Glutamatergic neuron (in vitro differentiated cells): ENCODE data around the gene MZF1. TPM values are rescaled to one million over a fixed set of nuclear protein-coding genes. Genes with fewer than 3 reads are reported as not detected.

Experiments used
- DNase-seq: peaks from one replicate; pipeline ENCODE4 v3.0.0; 2022
- H3K27ac Mint-ChIP-seq: one replicate; pipeline ENCODE4 v1.8.0; 2020; ENCODE audit warnings: mild to moderate bottlenecking, mixed read lengths, inconsistent platforms; ENCODE audit not compliant: unreplicated experiment
- H3K27me3 Mint-ChIP-seq: one replicate; pipeline ENCODE4 v1.8.0; 2020; ENCODE audit warnings: mild to moderate bottlenecking, moderate library complexity, mixed read lengths, inconsistent platforms; ENCODE audit not compliant: unreplicated experiment
- H3K36me3 Mint-ChIP-seq: one replicate; pipeline ENCODE4 v1.8.0; 2020; ENCODE audit warnings: mild to moderate bottlenecking, mixed read lengths, inconsistent platforms; ENCODE audit not compliant: unreplicated experiment
- H3K4me1 Mint-ChIP-seq: one replicate; pipeline ENCODE4 v1.8.0; 2020; ENCODE audit warnings: mild to moderate bottlenecking, low read depth, mixed read lengths, inconsistent platforms; ENCODE audit not compliant: unreplicated experiment
- H3K4me3 Mint-ChIP-seq: one replicate; pipeline ENCODE4 v1.8.0; 2020; ENCODE audit warnings: mild to moderate bottlenecking, mixed read lengths, inconsistent platforms; ENCODE audit not compliant: unreplicated experiment
- H3K9me3 Mint-ChIP-seq: one replicate; pipeline ENCODE4 v1.8.0; 2020; ENCODE audit warnings: mild to moderate bottlenecking, moderate library complexity, mixed read lengths, inconsistent platforms; ENCODE audit not compliant: unreplicated experiment
- total RNA-seq: library from RNA; stranded (reverse); fragmentation: NEBNext Ultra II Directional; extraction: Animal tissue kit (Norgen Biotek cat#: 25700); gene quantifications from one replicate; pipeline ENCODE4 v1.2.1, GENCODE V29; 2021; ENCODE audit not compliant: unreplicated experiment
- TF ChIP-seq, protein P1 (sequence below): fragments of 200-600 bp; sonication (generic); IDR thresholded peaks from one replicate; pipeline ENCODE4 v1.5.0; 2021; ENCODE audit not compliant: partially characterized antibody, unreplicated experiment

The MZF1 gene
- total RNA-seq, 1 donor from 2014 or later = 27.3 TPM

DNA sequence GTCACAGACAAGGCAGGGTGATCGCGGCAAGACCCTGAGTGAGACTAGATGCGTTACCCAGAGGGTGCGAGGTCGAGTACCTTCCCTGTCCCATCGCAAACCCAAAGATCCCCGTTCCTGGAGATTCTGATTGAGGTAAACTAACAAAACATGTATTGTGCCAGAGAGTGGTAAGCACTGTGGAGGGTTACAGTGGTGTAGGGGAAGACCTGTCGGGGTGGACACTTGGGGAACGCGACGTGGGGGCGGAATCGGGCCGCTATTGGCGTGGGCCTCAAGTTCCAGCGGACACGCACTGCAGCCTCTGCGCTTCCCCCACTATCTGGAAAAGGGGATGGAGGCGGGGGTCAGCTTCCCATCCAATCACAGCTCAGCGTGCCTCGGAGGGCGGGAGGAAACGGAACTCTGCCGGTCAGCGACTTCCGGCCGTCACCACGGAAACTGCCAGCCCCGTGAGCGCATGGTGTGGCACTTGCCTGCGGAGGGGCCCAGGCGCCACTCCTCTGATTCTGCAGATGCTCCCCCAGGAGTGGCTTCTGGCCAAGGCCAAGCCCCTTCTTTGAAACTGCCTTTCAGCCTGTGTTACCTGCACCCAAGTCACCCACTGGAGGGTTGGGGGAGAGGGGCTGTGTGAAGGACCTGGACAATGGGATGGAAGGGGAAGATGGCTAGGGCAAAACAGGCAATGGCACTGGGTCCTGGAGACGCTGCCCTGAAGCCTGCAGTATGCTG lies 13.7 kb downstream of the MZF1 start:
- peak; percentile 90 for DNase-seq
- H3K36me3 Mint-ChIP-seq = no peaks in the 10 kb centered on the region
- H3K27me3 Mint-ChIP-seq = peaks cover 14% of the 10 kb centered on the region
- H3K9me3 Mint-ChIP-seq = peaks cover 19% of the 10 kb centered on the region
- H3K4me1 Mint-ChIP-seq = peaks cover 18% of the 10 kb centered on the region
- peak overlapping the region; percentile 95 for H3K4me3 Mint-ChIP-seq
- TF ChIP-seq, protein P1, sequence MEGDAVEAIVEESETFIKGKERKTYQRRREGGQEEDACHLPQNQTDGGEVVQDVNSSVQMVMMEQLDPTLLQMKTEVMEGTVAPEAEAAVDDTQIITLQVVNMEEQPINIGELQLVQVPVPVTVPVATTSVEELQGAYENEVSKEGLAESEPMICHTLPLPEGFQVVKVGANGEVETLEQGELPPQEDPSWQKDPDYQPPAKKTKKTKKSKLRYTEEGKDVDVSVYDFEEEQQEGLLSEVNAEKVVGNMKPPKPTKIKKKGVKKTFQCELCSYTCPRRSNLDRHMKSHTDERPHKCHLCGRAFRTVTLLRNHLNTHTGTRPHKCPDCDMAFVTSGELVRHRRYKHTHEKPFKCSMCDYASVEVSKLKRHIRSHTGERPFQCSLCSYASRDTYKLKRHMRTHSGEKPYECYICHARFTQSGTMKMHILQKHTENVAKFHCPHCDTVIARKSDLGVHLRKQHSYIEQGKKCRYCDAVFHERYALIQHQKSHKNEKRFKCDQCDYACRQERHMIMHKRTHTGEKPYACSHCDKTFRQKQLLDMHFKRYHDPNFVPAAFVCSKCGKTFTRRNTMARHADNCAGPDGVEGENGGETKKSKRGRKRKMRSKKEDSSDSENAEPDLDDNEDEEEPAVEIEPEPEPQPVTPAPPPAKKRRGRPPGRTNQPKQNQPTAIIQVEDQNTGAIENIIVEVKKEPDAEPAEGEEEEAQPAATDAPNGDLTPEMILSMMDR = no peak
- H3K27ac Mint-ChIP-seq = peak overlapping the region; percentile 93

DNA sequence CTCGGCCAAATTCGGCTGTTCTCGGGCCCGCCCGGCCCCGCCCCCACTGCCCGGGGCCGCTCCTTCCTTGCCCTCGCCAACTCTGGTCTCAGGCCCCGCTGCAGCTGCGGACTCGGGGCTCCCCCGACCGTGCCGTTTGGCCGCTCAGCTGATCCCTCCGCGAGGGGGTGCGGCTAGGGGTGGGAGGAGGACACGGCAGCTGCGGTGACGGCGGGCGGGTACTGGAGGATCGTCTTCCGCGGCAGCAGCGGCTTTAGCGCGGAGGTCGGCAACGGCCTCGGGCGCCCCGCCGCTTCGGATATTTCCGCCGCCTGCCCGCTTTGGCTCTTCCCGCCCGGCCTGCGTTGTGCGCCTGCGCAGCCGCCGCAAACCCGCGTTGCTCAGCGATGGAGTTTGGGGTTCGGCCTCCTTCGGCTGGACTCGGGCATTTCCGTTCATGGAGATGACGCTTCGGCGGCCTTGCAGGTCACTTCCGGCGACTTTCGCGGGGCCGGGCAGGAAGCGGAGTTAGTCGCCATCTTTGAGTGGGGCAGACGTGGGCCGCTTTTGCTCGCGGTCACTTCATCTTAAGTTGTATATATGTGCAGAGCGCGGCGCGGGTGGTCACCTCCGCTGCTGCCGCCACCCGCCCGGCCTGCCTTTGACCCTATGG lies 14.4 kb downstream of the MZF1 start:
- peak; percentile 100 for DNase-seq
- TF ChIP-seq, protein P1 = no peak

DNA sequence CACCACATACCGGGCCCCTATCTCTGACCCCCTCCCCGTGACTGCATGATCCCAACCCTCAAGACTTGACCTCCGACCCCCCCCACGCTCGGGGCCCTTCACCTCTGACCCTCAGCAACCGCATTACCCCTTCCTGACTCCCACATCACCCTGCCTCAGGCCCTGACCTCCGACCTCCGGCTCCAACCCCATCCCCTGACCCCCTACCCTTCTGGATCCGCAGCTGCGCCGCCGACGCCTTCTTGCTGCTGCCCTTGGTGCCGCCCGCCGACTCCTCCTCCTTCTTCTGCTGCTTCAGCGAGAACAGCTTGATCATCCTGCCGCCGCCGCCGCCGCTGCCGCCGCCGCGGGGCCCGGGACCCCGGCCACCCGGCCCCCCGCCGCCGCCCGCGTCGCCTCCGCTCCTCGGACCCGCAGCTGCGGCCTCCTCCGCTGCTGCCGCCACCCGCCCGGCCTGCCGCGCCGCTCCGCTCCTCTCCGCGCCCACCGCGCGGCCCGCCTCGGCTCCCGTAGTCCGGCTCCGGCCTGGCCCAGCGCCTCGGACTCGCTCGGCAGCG lies 15.0 kb downstream of the MZF1 start, which contains the start of gene UBE2M:
Gene UBE2M, minus strand, starts transcription at position 546 of the 557 bp plus-strand sequence. Its CDS starts 230 bp downstream, at position 316.
- peaks cover 25% of the 10 kb centered on the region for H3K9me3 Mint-ChIP-seq
- peak within 1 kb of the TSS; percentile 93 for H3K27ac Mint-ChIP-seq
- H3K4me3 Mint-ChIP-seq = peak within 1 kb of the TSS; percentile 96
- peaks cover 19% of the 10 kb centered on the region for H3K4me1 Mint-ChIP-seq
- TF ChIP-seq, protein P1 = no peak
- no peaks in the 10 kb centered on the region for H3K36me3 Mint-ChIP-seq
- peaks cover 15% of the 10 kb centered on the region for H3K27me3 Mint-ChIP-seq
- DNase-seq = peak; percentile 91

More for the DNA sequence above, 14.4 kb downstream of the MZF1 start:
- Mint-ChIP-seq H3K9me3 (peaks cover 22% of the 10 kb centered on the region), H3K27ac (peak overlapping the region; percentile 93), H3K4me3 (peak overlapping the region; percentile 95), H3K36me3 (no peaks in the 10 kb centered on the region), H3K4me1 (peaks cover 21% of the 10 kb centered on the region), H3K27me3 (peaks cover 17% of the 10 kb centered on the region)

DNA sequence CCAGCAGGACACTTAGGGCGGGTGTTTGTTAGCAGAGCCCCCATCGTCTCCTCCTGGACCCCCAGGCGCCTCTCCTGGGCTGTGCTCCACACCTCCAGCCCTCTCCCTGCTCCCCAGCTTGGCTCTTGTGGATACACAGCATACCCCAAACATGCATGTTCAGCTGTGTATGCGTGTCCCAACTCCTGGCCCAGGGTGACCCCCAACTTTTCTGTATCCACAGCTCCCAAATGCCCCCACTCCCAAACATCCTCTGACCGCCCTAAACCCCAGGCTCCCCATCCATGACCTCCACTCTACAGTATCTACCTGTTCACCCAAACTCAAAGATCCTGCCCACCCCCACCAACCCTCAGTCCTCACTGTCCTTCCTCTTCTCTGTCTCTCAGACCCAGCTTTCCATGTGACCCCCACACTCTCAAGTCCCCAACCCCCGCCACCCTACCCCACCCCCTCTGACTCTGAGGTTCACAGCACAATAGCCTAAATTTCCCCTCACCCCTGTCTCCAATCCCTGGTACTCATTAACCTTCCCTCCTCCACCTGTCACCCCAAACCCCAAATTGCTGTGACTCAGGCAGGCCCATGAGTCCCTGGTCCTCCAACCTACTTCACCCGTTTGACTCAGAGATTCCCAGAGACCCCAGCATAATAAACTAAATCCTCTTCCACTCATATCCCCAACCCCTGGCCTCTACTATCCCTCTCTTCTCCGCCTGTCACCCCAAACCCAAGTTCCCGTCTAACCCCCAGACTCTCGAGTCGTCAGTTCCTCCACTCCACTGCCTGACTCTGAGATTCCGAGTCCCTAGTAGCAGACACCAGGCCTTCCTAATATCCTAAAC lies 15.7 kb downstream of the MZF1 start:
- peaks cover 16% of the 10 kb centered on the region for H3K27me3 Mint-ChIP-seq
- H3K4me3 Mint-ChIP-seq = peak overlapping the region; percentile 96
- peak overlapping the region; percentile 93 for H3K27ac Mint-ChIP-seq
- peaks cover 19% of the 10 kb centered on the region for H3K4me1 Mint-ChIP-seq
- no peak for DNase-seq
- no peaks in the 10 kb centered on the region for H3K36me3 Mint-ChIP-seq
- peaks cover 24% of the 10 kb centered on the region for H3K9me3 Mint-ChIP-seq
- TF ChIP-seq, protein P1 = no peak
